ENCODE results near the gene MIPOL1.

Gene MIPOL1

GRCh38 chr14:37590428-37591139, 392.8 kb downstream of the MIPOL1 start:
- no peak for DNase-seq

DNA sequence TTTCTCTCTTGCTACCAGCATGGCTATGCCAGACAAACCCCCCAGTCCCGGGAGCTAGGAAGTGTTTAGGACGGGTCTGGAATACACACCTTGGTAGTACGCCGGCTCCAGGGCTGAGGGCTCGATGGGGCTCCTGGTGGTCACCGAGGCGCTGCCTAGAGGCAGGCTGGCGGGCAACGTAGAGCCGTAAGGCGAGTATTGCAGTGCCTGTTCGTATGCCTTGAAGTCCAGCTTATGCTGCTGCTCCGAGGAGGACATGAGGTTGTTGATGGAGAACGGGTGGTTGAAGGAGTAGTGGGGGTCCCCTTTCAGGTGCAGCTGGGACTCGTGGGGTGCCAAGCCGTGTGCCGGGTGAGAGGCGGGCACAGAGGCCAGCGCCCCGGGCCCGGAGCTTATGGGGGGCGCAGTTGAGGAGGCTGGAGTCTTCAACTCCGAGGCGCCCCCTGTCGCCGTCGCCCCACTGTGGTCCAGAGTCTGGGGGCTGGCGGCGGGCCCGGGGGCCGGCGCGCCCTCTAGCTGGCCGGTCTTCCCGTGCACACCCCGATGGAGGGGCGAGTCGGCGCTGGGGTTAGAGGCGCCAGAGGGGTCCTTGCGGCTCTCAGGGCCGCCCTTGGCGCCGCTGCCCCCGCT, 393.7 kb downstream of the MIPOL1 start:
- no peak for DNase-seq

- no peak for DNase-seq
Measured at GRCh38 chr14:37591941-37592481, 394.3 kb downstream of the MIPOL1 start.

- no peak for DNase-seq
Measured at GRCh38 chr14:37592482-37593408, 395.0 kb downstream of the MIPOL1 start.

DNA sequence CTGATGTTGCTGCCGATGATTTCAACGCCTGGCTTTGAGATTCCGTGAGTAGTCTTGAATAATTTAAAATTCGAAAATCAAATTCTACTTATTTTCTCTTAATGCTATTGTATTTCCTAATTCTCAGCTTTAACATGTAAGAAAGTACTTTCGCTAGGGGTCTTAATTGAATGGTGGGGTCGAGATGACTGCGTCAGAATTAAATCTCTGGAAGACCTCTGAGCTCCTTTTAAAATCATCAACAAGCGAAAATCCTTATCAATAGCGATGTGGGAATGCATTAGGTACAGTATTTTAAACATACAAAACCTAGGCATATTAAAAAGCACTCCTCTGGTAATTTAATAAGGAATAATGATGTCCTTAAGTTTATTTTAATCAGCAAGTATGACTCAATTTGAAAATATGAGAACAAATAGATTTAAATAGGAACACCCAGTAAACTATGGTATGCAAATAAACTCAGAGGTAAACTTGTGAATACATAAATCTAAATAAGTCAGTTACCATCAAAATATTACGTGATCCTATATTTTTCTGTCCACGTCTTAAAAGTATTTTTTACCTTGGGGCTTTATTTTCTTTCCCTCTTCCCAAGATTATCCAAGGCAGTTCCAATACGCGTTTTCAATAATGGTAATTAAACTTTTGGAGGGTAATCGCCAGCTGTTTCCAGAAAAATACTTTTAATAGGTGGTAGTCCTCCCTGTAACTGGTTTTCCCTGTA, 395.9 kb downstream of the MIPOL1 start:
- DNase-seq = peak; percentile 32

DNA sequence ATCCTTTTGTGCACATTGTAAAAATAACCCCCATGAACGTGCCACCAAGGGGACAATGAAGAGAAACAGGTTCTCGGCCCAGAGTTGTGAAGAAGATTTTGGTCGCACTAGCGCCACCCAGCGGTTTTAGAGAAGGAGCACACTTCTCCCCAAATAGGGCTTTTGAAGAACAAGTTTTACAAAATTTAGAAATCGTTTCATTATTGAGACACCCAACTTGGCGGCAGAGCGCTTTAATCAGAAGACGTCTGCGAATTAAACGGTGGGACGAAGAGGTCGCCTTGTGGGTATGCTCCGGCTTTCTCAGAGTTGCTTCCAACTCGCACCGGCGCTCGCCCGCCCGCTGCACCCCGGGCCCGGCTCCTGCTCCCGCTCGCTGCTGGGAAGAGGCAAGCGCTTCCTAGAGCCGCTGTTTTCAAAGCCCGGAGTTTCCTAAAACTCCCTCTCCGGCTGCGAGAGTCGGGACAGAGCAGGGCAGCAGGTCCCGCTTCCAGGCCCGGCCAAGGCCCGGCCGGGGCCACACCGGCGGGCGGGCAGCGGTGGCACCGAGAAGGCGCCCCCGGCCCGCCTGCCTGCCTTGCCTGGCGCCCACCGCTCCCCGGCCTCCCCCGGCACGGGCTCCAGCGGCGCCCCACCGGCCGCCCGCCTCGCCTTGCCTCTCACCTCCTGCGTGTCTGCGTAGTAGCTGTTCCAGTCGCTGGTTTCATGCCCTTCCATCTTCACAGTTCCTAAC, 396.7 kb downstream of the MIPOL1 start:
- DNase-seq = peak; percentile 93

DNA sequence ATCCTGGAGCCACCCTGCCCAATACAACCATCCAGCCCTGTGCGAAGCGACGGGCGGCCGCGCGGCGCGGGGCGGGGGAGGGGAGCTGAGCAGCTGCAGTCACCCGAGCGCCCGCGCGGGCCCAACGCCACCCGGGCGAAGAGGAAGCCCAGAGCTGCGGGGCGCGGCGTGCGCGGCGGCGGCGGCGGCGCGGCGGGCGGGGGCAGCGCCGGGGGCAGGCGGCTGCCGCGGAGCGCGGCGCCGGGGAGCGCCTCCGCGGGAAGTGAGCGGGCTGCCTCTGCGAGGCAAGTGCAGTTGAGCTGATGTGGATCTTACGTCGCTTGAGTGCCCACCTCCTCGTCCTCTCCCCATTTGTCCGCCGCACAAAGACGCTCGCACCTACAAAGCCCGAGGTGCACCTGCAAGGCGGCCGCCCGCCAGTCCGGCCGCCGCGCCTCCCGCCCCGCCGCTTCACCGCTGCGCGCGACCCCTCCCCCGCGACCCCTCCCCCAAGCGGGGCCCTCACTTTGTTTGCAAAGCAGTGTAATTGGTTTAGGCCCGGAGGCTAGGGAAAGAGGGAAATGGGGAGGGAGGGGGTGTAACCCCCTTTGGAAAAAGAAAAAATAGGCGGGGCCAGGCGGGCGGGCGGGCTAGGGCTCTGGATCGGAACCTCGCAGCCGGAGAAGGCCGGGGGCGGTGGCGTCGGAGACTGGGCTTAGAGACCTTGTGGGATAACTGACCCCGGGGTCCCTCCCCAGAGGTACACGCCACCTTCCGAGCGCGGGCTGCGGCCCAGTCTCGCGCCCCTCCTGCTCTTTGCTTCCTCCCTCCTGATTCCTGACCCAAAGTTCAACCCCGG, 397.5 kb downstream of the MIPOL1 start, which contains the start of the genes FOXA1 and TTC6:
Gene FOXA1 (minus strand): TSS at position 279 of the 838 bp plus-strand sequence. CDS start 277 bp downstream, at position 2.
Gene TTC6 (plus strand): TSS at position 659 of the 838 bp plus-strand sequence. CDS start 26,436 bp downstream, outside the sequence.
- peak; percentile 86 for DNase-seq

DNA sequence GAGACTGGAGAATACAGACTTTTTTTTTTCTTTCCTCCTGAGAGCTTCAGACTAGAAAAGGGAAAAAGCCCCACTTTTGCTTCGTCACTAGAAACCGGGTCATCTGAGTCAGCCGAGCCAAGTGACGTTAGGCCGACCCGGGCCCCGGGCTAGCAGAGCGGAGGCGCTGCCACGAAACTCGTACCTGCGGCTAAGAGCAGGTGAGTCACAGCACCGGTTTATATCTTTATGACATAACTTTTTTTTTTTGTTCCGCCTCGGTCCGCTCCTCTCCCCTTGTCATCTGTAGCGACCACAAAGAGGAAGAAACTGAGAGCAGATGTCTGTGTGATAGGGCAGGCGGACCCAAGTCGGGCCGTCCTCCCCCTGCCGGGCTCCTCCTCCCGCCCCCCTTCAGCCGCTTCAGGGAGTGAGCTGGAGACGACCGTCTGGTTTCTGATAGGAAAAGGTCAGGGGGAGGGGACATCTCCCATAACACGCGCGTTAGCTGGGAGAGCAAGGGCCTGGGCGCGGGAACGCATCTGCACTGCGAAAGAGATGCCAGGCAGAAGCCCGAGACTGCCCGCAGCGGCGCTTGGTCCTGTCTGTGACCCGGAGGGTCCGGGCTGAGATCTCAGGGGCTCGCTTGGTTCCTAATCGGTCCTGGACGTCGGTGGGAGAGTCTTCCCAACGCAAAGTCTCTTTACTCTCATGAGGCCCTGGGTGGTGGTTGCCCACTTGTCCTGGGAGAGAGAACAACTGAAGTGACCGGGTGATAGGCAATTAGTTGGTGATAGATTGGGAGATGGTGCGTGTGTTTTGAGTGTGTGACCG, 398.3 kb downstream of the MIPOL1 start:
- peak; percentile 96 for DNase-seq

GRCh38 chr14:37596790-37597472, 399.2 kb downstream of the MIPOL1 start:
- DNase-seq = peak; percentile 60

GRCh38 chr14:37597538-37597913, 399.8 kb downstream of the MIPOL1 start:
- DNase-seq = no peak

DNA sequence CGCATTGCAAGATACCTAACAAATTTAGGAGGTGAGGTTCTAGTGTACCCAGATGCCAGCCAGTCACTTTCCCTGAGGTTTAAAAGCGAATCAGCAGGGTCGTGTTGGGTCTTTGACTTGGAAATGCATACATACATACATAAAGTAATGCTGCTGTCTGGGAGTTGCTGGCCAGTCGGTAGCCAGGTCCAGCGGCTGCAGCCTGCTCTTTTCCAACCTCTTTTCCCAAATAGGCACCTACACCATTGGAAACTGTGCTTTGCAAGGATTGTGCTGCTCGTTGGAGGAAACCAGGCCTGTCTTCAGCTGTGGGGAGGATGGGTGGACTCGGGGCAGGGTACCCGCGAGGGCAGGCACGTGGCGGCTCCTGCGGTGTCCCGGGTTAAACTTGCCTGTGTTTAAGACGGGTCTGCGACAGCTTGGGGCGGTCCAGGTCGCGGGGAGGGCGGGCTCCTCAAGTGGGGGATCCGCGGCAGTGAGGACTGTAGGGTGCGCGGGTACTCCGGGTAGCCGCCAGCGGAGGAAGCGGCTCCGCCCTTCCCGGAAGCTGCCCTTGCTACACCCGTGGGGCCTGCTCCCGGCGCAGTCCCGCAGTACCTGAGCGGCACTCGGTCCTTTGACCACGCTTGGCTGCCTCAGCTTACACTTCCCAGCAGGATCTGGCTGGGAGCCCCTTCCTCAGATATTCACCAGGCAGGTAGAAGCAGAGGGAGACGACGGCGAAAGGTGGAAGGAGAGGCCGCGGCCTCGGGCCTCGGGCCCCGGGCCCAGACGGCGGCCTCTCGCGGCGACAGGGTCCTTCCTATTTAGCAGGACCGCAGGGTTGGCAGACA, 400.4 kb downstream of the MIPOL1 start:
- peak; percentile 66 for DNase-seq

DNA sequence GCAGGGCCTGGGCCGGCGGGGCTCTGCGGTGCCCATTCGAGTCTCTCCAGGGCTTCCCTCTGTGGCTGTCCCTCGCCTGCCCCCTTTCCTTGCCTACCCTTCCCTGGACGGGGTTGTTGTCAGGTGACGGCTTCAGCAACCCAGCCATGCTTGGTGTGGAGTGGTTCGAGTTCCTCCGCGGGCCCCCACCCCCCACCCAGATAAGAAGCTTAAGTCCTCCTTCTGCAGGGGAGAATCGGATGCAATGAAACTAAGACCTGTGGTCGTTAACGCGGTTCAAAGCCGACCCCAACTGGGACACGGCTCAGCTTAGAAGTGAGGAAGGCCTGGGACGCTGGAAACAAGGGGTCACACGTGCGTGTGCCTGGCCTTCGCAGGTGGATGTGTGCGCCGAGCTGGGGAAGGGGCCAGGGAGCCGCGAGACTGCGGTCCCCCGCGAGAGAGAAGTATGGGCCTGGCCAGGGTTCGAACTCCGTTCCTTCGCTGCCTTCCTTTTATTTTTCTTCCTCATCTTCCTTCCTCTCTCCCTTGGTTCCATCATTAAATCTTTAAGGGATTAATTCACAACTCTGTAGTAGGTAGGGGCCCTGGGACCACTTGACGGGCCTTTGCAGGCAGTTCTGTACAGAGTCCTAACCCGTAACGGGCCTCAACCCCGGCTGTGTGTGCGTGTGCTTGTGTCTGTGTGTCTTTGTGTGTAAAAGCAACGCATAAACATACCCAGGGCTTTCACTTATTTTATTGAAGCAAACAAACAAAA, 401.2 kb downstream of the MIPOL1 start:
- peak; percentile 55 for DNase-seq

GRCh38 chr14:37599507-37600368, 402.0 kb downstream of the MIPOL1 start:
- DNase-seq = peak; percentile 82

GRCh38 chr14:37600880-37601741, 403.4 kb downstream of the MIPOL1 start:
- DNase-seq = no peak

- no peak for DNase-seq
Measured at GRCh38 chr14:37601865-37602264, 404.1 kb downstream of the MIPOL1 start.
